Measurements from ENCODE around the gene HOMER2.
A peak's percentile ranks its signal among the peaks of the same experiment; 100 is the strongest.

HOMER2 gene

DNA sequence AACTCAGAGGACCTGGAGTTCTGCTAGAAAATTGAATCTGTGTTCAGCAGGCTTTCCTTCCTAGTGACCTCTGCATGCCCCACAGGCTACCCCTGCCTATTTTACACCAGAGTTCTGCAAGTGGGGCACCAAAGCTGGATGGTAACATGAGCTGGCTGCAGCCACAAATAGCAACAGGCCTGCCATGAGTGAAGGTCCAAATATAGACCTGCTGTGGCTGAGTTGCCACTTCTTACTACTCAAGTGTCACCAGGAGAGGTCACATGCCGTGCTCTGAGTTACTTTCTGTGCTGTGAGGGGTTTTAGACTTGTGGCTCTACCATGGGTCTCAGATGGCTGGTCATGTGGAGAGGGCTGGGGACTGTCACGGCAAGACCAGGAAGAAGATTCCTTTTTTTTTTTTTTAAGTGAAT, 146.5 kb downstream of the HOMER2 start, which contains the start of gene FSD2:
TSS of gene FSD2 (minus strand) at position 76 of the 413 bp plus-strand sequence. CDS start 18,679 bp downstream, outside the sequence.
- TF ChIP-seq, protein P1, sequence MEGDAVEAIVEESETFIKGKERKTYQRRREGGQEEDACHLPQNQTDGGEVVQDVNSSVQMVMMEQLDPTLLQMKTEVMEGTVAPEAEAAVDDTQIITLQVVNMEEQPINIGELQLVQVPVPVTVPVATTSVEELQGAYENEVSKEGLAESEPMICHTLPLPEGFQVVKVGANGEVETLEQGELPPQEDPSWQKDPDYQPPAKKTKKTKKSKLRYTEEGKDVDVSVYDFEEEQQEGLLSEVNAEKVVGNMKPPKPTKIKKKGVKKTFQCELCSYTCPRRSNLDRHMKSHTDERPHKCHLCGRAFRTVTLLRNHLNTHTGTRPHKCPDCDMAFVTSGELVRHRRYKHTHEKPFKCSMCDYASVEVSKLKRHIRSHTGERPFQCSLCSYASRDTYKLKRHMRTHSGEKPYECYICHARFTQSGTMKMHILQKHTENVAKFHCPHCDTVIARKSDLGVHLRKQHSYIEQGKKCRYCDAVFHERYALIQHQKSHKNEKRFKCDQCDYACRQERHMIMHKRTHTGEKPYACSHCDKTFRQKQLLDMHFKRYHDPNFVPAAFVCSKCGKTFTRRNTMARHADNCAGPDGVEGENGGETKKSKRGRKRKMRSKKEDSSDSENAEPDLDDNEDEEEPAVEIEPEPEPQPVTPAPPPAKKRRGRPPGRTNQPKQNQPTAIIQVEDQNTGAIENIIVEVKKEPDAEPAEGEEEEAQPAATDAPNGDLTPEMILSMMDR (conservative IDR thresholded peaks at IDR 0.05; ENCODE audit: low read depth, low read length) = no peak
- no peak for DNase-seq (ENCODE audit: low read depth)
- no peak within 1 kb of the TSS for H3K4me3 ChIP-seq (ENCODE audit: low read depth, low read length)

DNA sequence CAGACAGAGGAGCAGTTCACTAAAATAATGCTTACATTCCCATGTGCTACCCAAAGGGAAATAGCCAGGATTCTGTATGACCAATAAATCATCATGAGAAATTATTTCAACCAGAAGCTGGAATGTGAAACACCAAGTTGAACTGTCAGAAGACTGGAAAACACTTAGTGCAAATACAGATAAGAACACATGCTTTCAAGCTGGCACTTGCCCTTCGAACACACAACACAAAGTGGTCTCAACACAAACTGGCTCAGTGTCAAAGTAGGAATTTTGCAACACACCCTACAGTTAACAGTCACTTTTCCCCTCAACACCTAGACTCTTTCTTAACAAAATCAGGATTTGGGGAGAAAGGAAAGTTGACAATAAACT, 148.0 kb downstream of the HOMER2 start:
- no peak for DNase-seq (ENCODE audit: low read depth)
- TF ChIP-seq, protein P1 (conservative IDR thresholded peaks at IDR 0.05; ENCODE audit: low read depth, low read length) = no peak
- no peak overlapping the region for H3K4me3 ChIP-seq (ENCODE audit: low read depth, low read length)

DNA sequence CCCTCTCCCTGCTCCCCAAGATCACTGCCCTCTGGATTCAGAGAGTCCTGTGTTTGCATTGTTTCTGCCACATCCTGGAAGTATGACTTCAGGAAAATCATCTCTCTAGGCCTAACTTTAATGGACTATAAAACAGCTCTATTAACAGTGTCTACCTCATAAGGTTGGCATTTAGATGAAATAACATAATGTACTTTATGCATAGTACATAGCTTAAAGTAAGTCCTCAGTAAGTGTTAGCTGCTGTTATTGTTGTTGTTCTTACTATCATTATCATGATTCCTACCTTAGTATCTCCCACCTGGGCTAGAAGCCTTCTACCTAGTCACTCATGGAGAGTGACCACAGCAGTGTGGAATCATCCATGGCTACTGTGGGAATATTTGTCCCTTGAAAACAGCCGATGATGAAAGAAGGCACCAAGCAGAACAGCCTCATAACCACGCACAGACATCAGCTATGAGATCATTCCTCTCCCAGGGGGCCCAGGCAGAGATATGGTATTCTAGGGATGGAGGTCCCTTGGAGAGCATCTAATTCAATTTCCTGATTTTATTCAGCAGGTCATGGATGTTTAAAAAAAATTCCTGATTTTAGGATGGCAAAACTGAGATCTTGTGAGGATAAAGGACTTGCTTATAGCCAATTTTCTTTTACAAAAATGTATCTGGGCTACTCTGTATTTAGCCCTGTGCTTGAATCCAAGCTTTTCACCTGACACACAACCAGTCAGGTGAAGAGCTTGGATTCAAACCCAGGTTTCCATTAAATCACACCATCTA, 148.5 kb downstream of the HOMER2 start:
- TF ChIP-seq, protein P1 (conservative IDR thresholded peaks at IDR 0.05; ENCODE audit: low read depth, low read length) = no peak
- no peak overlapping the region for H3K4me3 ChIP-seq (ENCODE audit: low read depth, low read length)
- peak; percentile 30 for DNase-seq (ENCODE audit: low read depth)

DNA sequence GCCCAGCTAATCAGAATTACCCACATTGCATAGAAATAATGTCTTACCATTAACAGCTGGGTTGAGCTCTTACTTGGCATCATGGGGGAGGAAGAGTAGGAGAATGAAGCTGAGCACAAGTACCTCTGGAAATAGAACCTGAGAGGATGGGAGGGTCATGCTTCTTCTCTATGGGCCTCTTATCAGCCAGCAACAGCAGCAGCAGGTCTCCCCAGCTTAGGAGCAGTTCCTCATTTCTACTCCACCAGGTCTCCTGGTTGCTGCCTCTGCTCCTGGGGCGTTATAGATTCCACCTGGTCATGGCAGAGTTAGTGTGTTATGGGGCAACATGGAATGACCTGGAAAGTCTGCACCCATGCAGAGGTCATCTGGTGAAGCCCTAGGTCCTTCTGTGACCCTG, 150.0 kb downstream of the HOMER2 start:
- TF ChIP-seq, protein P1 (conservative IDR thresholded peaks at IDR 0.05; ENCODE audit: low read depth, low read length) = no peak
- no peak overlapping the region for H3K4me3 ChIP-seq (ENCODE audit: low read depth, low read length)
- no peak for DNase-seq (ENCODE audit: low read depth)

DNA sequence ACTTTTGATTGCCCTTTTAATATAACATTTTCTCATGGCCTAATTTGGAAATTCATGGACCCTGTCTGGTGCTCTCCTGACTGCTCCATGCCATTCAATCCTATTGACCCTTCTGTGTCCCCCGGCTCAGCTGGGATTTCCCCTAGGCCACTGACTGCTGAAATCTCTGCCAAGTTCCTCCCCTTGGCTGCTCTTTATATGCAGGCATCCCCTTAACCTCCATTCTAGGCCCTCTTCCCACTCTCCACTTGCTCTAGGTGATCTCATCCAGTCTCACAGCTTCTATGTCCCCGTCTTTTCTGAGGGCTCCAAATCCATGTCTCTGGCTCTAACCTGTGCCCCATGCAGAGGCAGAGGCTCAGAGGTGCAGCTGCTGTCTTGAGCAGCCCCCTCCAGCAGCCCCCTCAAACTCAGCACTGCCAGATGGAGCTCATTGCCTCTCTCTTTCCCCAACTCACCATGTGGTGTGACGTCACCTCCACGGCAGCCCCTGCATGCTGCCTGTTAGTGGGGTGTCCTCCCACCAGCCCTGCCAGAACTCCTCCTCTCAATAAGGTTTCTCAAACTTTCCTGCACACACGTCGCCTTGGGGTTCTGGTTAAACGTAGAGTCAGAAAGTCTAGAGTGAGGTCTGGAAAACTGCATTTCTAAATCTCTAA, 153.2 kb downstream of the HOMER2 start:
- H3K4me3 ChIP-seq (ENCODE audit: low read depth, low read length) = no peak overlapping the region
- no peak for DNase-seq (ENCODE audit: low read depth)
- TF ChIP-seq, protein P1 (conservative IDR thresholded peaks at IDR 0.05; ENCODE audit: low read depth, low read length) = no peak

Data from choroid plexus epithelial cell (primary cell).